Progenitor cell of endocrine pancreas (in vitro differentiated cells): ENCODE measurements around the gene SLC22A13. TPM values are rescaled to one million over a fixed set of nuclear protein-coding genes. Genes with fewer than 3 reads are reported as not detected.
A peak's percentile ranks its signal among the peaks of the same experiment; 100 is the strongest.

Experiments used
- DNase-seq: peaks from one replicate; pipeline ENCODE4 v3.0.0; 2021; ENCODE audit warnings: low spot score; ENCODE audit not compliant: unreplicated experiment
- H3K27ac Mint-ChIP-seq: 2 replicates; pipeline ENCODE4 v1.8.0; 2021; ENCODE audit warnings: mild to moderate bottlenecking, moderate library complexity, mixed read lengths
- H3K27me3 Mint-ChIP-seq: 2 replicates; pipeline ENCODE4 v1.8.0; 2021; ENCODE audit warnings: mixed read lengths
- H3K36me3 Mint-ChIP-seq: 2 replicates; pipeline ENCODE4 v1.8.0; 2022; ENCODE audit warnings: mixed read lengths; ENCODE audit not compliant: insufficient read depth
- H3K4me1 Mint-ChIP-seq: 2 replicates; pipeline ENCODE4 v1.8.0; 2021; ENCODE audit warnings: low read depth, mixed read lengths
- H3K4me3 Mint-ChIP-seq: 2 replicates; pipeline ENCODE4 v1.8.0; 2021; ENCODE audit warnings: low read depth, mild to moderate bottlenecking, moderate library complexity, mixed read lengths
- H3K9me3 Mint-ChIP-seq: 2 replicates; pipeline ENCODE4 v1.8.0; 2021; ENCODE audit warnings: low read depth, mixed read lengths
- total RNA-seq: library from RNA; stranded (reverse); gene quantifications from 2 replicates; pipeline ENCODE4 v1.2.1, GENCODE V29; 2021
- TF ChIP-seq, protein P1 (sequence below): fragments of 200-600 bp; sonication (generic); IDR thresholded peaks from one replicate; pipeline ENCODE4 v1.5.0; 2021; ENCODE audit warnings: antibody characterized with exemption, mild to moderate bottlenecking; ENCODE audit not compliant: unreplicated experiment

Gene SLC22A13
- total RNA-seq, 1 donor from 2014 or later, result 0.67 TPM

DNA sequence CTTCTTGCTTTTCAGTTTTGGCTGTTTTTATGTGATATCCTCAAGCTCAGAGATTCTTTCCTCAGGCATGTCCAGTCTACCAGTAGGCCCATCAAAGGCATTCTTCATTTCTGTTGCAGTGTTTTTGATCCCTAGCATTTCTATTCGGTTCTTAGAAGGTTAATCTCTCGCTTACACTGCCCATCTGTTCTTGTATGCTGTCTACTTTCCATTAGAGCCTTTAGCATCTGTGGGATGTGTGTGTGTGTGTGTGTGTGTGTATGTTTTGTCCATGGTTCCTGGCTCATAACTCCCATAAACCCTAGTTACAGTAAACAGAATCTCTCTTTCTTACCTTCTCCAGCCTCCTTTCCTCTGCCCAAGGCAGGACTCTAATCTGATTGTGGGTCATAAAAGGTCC, 5.1 kb upstream of the SLC22A13 start:
- peaks cover 11% of the 10 kb centered on the region for H3K36me3 Mint-ChIP-seq
- no peaks in the 10 kb centered on the region for H3K9me3 Mint-ChIP-seq
- TF ChIP-seq, protein P1, sequence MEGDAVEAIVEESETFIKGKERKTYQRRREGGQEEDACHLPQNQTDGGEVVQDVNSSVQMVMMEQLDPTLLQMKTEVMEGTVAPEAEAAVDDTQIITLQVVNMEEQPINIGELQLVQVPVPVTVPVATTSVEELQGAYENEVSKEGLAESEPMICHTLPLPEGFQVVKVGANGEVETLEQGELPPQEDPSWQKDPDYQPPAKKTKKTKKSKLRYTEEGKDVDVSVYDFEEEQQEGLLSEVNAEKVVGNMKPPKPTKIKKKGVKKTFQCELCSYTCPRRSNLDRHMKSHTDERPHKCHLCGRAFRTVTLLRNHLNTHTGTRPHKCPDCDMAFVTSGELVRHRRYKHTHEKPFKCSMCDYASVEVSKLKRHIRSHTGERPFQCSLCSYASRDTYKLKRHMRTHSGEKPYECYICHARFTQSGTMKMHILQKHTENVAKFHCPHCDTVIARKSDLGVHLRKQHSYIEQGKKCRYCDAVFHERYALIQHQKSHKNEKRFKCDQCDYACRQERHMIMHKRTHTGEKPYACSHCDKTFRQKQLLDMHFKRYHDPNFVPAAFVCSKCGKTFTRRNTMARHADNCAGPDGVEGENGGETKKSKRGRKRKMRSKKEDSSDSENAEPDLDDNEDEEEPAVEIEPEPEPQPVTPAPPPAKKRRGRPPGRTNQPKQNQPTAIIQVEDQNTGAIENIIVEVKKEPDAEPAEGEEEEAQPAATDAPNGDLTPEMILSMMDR, result no peak
- no peak overlapping the region for H3K4me3 Mint-ChIP-seq
- H3K27ac Mint-ChIP-seq, result no peak overlapping the region
- no peak for DNase-seq
- peaks cover 14% of the 10 kb centered on the region for H3K4me1 Mint-ChIP-seq
- no peaks in the 10 kb centered on the region for H3K27me3 Mint-ChIP-seq

DNA sequence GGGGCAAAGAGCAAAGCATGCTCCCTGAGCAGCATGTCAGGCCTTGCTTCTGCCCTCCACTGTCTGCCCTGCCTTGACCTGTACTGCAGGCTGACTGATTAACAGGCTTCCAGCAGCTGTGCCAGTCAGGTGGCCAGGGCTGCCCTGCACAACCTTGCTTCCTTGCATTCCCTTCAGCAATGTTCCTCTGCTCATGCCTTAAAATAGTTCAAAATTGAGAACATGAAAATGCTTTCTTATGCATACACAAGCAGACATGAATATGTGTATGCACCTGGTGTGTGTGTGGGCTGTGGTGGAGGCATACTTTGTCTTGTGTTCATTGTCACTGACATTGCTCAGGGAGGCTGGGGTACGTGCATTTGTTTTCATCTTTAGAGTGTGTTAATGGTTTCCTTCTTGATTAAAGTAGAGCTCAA, 1.2 kb upstream of the SLC22A13 start:
- peaks cover 4% of the 10 kb centered on the region for H3K36me3 Mint-ChIP-seq
- H3K4me1 Mint-ChIP-seq, result peaks cover 7% of the 10 kb centered on the region
- no peaks in the 10 kb centered on the region for H3K27me3 Mint-ChIP-seq
- TF ChIP-seq, protein P1, result no peak
- no peak for DNase-seq
- H3K4me3 Mint-ChIP-seq, result no peak overlapping the region
- H3K27ac Mint-ChIP-seq, result no peak overlapping the region
- H3K9me3 Mint-ChIP-seq, result no peaks in the 10 kb centered on the region

- Mint-ChIP-seq H3K4me3 (no peak overlapping the region), H3K27ac (no peak overlapping the region), H3K27me3 (no peaks in the 10 kb centered on the region), H3K36me3 (peaks cover 4% of the 10 kb centered on the region), H3K9me3 (no peaks in the 10 kb centered on the region), H3K4me1 (peaks cover 7% of the 10 kb centered on the region)
- no peak for DNase-seq
- TF ChIP-seq, protein P1, result no peak
These were observed 833 bp upstream of the SLC22A13 start for GRCh38 chr3:38264779-38265178.

- Mint-ChIP-seq H3K4me3 (no peak overlapping the region), H3K27me3 (no peaks in the 10 kb centered on the region), H3K27ac (no peak overlapping the region), H3K36me3 (peaks cover 2% of the 10 kb centered on the region), H3K9me3 (no peaks in the 10 kb centered on the region), H3K4me1 (peaks cover 7% of the 10 kb centered on the region)
- no peak for DNase-seq
- TF ChIP-seq, protein P1, result no peak
These were observed 1.2 kb downstream of the SLC22A13 start for GRCh38 chr3:38266810-38267209.

DNA sequence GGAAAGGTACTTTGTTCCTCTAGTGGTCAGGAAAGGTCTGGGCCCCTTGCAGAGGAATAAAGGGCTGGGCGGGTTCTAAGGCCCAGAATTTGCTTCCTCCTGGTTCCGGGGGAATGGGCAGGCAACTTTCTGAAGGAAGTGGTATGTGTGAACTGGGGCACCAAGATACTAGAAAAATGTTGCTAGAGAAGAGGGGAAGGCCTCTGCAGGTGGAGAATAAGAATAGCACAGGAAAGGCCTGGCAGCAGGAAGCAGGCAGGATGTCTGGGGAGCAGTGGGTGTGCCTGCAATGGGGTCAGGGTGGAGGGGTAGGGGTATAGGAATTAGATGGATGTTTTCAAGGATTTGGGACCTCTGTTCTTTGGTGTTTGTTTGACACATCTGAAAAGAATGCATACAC, 2.0 kb downstream of the SLC22A13 start:
- TF ChIP-seq, protein P1, result no peak
- no peak for DNase-seq
- H3K4me3 Mint-ChIP-seq, result no peak overlapping the region
- H3K27me3 Mint-ChIP-seq, result no peaks in the 10 kb centered on the region
- H3K4me1 Mint-ChIP-seq, result peaks cover 7% of the 10 kb centered on the region
- H3K27ac Mint-ChIP-seq, result peak overlapping the region; percentile 51
- peaks cover 2% of the 10 kb centered on the region for H3K36me3 Mint-ChIP-seq
- H3K9me3 Mint-ChIP-seq, result no peaks in the 10 kb centered on the region
